HG03064 (cell line): ENCODE data around the gene ANGPTL3.

ENCODE experiments used
- ATAC-seq: cut with Tn5 transposase; IDR thresholded peaks from one replicate; pipeline ENCODE4 v1.9.1; 2021; ENCODE audit warnings: low read depth; ENCODE audit not compliant: unreplicated experiment

The ANGPTL3 gene

DNA sequence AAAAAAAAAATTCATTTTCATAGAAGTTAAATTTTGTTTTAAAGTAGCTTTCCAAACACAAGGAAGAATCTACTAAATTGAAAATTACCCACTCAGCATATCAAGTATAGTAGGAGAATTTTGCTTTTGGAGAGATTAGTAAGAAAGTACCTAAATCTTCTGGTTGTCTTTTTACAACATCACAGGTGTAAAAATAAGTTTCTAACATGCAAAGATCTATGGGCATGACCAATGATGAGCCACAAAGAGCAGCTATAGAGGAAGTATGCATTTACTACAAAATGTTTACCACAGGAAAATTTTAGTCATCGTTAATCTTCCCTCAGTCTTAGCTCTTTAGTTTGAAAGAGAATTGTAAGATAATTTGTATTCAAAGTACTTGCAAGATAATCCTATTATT is 28.1 kb downstream of the ANGPTL3 start:
- peak; percentile 57 for ATAC-seq

DNA sequence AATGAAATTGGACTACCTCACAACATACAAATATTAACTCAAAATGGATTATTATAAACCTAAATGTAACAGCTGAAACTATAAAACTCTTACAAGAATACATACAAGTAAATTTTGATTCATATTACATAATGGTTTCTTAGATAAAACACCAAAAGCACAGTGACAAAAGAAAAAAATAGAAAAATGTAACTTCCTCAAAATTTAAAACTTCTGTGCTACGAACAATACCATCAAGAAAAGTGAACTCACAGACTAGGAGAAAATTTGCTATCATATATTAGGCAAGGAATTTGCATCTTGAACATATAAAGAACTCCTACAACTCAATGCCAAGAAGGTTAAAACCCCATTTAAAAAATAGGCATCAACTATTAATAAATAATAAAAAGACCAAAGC is 31.2 kb downstream of the ANGPTL3 start:
- no peak for ATAC-seq

DNA sequence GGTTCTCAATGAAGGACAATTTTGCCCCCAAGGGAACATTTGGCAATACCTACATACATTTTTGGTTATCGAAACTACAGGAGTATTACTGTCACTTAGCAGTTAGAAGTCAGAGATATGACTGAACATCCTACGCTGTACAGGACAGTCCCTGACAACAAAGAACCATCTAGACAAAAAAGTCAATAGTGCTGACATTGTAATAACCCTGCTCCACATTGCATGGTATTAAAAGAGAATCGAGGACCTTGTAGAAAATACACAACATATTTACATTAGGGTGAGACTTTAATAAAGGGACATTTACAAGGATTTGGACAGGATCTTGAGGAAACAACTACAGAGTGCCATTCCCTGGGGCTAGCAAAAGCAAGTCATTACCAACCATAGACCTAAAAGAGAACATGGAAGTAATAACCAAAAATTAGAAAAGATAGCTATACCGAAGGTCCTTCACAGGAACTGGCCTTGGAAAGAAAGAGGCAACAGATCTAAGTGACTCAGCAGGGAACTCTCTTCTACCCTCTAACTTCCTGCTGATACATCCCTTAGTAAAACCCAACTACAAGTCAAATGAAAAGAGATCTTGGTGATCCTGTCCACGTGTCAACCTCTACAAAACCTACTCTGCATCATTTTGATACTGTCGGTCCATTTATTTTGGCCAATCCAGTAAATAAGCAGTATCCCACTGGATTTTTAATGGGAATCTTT is 40.2 kb downstream of the ANGPTL3 start:
- ATAC-seq, result no peak

DNA sequence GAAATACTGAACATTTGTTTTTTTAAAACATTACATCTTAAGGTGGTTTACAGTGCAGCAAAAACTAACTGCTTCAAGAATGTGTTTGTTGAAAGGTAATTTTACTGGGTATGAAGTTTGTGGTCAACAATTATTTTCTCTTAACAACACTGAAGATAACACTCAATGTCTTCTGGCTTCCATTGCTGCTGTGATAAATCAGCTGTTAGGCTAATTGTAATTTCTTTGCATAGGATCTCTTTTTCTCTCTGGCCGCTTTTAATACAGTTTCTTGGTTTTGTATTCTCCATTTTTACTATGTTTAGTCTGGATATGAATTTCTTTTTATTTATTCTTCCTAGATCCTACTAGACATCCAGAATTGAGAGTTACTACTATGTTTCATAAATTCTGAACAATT is 46.0 kb downstream of the ANGPTL3 start:
- no peak for ATAC-seq

DNA sequence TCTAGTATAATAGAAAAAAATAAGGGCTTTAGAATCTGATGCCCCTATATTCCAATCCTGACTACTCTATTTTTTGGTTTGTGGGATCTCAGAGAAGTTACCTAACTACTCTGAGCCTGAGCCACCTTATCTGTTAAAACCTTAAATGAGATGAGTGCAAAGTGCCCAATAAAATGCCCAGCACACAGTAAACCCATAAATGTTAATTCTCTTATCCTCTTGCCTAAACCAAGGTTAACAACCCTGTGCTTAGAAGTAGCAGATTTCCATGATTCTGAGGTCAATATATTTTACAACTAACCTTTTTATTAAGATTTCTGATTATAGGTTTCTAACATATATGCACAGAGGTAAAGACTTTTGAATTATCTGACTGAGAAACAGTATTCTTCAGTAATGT is 55.1 kb downstream of the ANGPTL3 start:
- ATAC-seq, result no peak

DNA sequence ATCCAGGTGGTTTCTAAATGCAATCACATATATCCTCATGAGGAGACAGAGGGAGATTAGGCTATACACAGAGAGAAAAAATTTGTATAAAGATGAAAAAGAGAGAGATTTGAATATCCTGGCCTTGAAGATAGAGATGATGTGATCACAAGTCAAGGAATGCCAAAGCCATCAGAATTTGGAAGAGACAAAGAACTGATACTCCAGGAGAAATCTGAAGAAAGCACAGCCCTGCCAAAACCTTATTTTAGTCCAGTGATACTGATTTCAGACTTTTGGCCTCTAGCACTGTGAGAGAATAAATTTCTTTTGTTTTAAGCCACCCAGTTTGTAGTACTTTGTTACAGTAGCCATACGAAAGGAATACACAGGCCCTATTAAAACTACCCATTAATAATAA is 57.4 kb downstream of the ANGPTL3 start:
- ATAC-seq, result no peak
